ENCODE results near the gene NMNAT3.

NMNAT3 gene

DNA sequence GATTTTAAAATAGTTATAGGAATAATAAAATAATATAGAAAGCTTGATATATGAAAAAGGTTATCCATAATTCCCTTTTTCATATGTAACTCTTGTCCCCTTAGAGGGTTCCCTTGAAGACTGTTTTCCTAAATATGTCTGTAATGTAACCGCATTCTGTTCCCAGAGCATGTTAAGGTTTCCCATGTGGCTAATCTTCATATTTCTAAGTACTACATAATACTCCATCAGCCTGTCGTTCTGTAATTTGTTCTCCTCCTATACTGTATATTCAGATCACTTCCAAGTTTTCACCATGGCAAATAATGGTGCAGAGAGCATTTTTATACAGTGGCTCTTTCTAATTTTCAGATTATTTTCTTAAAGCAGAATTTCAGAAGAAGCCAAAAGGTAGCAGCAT, 6.7 kb downstream of the NMNAT3 start:
- H3K4me3 ChIP-seq (ENCODE audit: low read depth, low read length): no peak overlapping the region
- DNase-seq (ENCODE audit: low read depth): no peak
- TF ChIP-seq, protein P1, sequence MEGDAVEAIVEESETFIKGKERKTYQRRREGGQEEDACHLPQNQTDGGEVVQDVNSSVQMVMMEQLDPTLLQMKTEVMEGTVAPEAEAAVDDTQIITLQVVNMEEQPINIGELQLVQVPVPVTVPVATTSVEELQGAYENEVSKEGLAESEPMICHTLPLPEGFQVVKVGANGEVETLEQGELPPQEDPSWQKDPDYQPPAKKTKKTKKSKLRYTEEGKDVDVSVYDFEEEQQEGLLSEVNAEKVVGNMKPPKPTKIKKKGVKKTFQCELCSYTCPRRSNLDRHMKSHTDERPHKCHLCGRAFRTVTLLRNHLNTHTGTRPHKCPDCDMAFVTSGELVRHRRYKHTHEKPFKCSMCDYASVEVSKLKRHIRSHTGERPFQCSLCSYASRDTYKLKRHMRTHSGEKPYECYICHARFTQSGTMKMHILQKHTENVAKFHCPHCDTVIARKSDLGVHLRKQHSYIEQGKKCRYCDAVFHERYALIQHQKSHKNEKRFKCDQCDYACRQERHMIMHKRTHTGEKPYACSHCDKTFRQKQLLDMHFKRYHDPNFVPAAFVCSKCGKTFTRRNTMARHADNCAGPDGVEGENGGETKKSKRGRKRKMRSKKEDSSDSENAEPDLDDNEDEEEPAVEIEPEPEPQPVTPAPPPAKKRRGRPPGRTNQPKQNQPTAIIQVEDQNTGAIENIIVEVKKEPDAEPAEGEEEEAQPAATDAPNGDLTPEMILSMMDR (IDR thresholded peaks at IDR 0.05; ENCODE audit: insufficient read depth, low read depth, low read length, missing control alignments): no peak

DNA sequence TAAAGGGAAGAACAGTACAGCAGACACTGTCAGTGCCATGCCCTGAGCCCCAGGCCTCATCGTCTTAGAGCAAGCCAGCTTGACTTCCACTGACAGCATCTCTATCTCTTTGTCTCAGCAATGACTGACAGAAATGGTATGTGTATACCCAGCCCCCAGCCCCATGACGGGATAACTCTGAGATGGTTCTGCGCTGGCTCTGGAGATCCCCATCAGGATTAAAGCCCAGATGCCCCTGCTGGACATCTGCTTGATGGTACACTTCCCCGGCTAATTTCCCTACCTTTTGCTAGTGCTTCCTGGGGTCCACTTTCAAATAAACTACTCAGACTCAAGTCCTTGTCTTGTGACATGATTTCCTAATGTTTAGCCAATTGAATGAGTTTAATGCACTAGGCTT, 7.6 kb downstream of the NMNAT3 start:
- H3K4me3 ChIP-seq (ENCODE audit: low read depth, low read length): no peak overlapping the region
- TF ChIP-seq, protein P1 (IDR thresholded peaks at IDR 0.05; ENCODE audit: insufficient read depth, low read depth, low read length, missing control alignments): no peak
- DNase-seq (ENCODE audit: low read depth): no peak

DNA sequence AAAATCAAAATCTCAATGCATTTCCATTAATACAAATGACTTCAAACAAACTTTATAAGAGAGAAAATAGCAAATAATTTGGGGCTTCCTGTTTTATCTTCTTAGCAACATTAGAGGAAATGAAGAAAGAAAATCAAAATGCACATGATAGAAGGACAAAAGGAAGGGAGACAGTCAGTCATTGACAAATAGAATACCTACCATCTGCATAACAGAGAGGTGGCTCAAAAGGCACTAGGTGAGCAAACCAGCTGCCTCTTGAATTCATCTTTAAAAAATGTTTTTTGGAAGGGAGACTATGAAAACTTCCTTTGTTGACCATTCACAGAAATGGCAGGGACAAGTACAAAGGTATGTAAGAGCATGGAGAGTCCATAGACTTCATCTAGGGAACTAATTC, 9.4 kb downstream of the NMNAT3 start:
- DNase-seq (ENCODE audit: low read depth): no peak
- TF ChIP-seq, protein P1 (IDR thresholded peaks at IDR 0.05; ENCODE audit: insufficient read depth, low read depth, low read length, missing control alignments): no peak
- no peak overlapping the region for H3K4me3 ChIP-seq (ENCODE audit: low read depth, low read length)

DNA sequence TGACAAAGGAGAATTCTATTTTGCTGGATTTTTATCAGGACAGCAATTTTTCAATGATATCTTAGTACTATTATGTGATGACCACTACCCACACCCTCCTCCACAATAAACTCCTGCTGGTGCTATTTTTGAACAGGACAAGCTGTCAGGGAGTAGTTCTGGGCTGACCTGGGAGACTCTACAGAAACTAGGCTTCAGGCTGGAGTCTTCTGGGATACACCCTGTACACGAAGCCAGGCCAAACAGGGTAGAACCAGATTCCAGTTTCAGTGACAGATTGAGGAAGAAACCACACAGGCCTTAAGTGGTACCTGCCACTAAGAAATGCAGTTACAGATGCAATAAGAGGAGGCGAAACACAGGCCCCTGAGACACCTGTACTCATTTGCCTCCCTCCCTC, 12.8 kb downstream of the NMNAT3 start:
- DNase-seq (ENCODE audit: low read depth): no peak
- TF ChIP-seq, protein P1 (IDR thresholded peaks at IDR 0.05; ENCODE audit: insufficient read depth, low read depth, low read length, missing control alignments): no peak
- no peak overlapping the region for H3K4me3 ChIP-seq (ENCODE audit: low read depth, low read length)

DNA sequence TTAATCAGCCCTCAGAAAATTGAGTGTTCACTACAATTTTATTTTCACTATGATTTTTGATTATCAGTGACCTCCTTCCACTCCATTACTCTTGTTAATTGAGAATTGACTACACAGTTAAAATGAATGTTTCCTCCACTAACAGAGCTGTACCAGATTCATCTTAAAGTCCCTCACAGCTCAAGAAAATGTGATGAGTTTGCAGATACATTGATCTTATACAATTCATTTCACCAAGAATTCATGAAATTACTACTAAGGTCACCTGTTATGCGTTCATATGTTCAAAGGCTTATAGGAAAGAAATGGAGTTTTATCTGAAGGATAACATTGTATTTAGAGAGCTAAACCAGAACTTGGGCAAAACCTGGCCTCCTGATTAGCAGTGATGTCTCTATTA, 17.5 kb downstream of the NMNAT3 start:
- no peak for DNase-seq (ENCODE audit: low read depth)
- TF ChIP-seq, protein P1 (IDR thresholded peaks at IDR 0.05; ENCODE audit: insufficient read depth, low read depth, low read length, missing control alignments): no peak
- H3K4me3 ChIP-seq (ENCODE audit: low read depth, low read length): no peak overlapping the region

DNA sequence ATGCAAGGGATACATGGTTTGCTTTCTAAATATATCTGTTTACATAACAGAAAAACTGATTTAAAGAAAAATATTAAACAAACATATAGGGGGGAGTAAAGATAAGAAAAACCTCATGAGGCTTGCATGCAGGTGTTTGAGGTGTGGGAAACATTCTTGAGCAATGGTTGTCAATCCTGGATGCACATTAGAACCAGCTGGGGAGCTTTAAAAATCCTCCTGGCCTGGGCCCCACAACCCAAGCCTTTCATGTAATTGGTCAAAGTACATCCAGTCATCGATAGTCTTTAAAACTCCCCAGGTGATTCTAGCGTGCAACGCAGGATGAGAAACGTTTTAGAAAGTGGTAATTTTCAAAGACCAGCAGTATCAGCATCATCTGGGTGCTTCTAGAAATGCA, 18.3 kb downstream of the NMNAT3 start:
- TF ChIP-seq, protein P1 (IDR thresholded peaks at IDR 0.05; ENCODE audit: insufficient read depth, low read depth, low read length, missing control alignments): no peak
- no peak overlapping the region for H3K4me3 ChIP-seq (ENCODE audit: low read depth, low read length)
- DNase-seq (ENCODE audit: low read depth): no peak

DNA sequence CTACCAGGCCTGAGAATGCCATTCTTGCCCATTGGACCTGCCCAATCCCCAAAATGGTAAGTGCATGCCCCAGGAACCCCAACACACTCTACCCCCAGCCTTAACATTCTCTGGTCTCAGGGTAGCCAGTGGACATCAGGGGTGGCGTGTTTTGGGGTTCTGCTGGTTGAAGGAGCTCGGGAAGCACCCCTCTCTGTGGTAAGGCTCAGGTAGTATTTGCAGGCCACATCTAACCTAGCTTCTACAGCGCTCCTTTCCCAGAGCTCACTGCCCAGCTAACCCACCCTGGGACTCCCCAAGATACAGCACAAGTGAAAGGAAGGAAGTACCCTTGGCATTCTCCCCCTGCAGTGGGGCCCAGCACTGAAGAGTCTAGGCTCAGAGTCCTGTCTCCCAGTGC, 19.8 kb downstream of the NMNAT3 start:
- no peak for DNase-seq (ENCODE audit: low read depth)
- TF ChIP-seq, protein P1 (IDR thresholded peaks at IDR 0.05; ENCODE audit: insufficient read depth, low read depth, low read length, missing control alignments): no peak
- H3K4me3 ChIP-seq (ENCODE audit: low read depth, low read length): no peak overlapping the region
